ENCODE measurements around the gene RPL14.
"Not testable (repeated sequence)": the region's sequence is repeated elsewhere in the genome, so short reads cannot be mapped to it uniquely, and the experiment has no call there.

The RPL14 gene

GRCh38 chr3:40456940-40457823 is at the start of gene RPL14:
Gene RPL14 (plus strand): TSS chr3:40457339. CDS start chr3:40457472, 133 bp downstream.
- peak; percentile 94 for DNase-seq

- no peak for DNase-seq
These were observed 49.5 kb upstream of the RPL14 start for GRCh38 chr3:40407611-40408010.

DNA sequence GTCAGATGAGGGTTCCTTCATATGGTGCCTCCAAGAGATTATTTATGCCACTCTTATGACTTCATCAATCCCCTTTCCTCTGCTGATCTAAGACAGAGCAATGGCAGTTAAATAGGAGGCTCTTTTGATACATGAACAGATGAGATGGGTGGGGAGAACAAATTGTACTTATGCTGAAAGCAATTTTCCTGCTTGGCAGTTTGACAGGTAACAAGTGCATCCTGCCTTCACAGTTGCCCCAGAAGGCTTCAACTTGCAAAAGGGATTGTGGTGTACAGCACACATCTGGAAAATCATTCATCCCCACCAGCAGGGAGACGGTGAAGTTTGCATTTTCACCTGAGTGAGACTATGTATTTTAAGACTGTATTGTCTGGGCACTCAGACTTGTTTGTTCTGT is 42.9 kb upstream of the RPL14 start:
- DNase-seq, result no peak

DNA sequence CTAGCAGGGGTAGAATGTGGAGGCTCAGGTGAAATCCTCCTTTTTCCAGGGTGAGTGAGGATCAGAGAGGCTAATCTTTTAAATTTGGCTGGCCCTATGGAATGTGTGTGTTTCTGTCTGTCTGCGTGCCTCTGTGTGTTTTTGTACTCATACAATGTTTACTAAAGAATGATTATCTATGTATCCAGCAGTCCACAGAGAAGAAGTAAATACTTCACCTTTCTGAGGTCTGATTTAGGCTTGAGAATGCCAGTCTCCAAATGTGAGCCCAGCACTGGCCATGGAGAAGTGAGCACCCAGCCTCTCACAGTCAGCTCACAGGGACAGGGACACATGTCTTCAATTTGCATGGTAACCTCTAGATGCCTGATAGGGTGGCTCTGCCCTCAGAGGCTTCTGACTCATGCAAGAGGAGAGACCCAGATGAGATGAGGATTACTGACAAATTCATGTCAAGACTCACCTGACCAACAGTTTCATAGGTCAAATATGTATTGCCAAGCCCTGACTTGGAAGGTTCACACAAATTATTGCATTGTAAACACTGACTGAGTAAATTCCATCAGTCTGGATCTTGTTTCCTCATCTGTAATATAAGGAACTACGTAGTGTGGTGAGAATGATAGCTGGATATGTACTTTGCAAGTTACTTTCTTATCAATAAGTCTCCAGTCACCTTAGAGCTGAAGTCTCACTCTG is 39.1 kb upstream of the RPL14 start:
- no peak for DNase-seq

- DNase-seq, result no peak
These were observed 34.3 kb upstream of the RPL14 start for GRCh38 chr3:40422861-40423260.

GRCh38 chr3:40427045-40427669 is 30.0 kb upstream of the RPL14 start:
- DNase-seq, result no peak

- no peak for DNase-seq
These were observed 24.3 kb upstream of the RPL14 start for GRCh38 chr3:40432793-40433192.

DNA sequence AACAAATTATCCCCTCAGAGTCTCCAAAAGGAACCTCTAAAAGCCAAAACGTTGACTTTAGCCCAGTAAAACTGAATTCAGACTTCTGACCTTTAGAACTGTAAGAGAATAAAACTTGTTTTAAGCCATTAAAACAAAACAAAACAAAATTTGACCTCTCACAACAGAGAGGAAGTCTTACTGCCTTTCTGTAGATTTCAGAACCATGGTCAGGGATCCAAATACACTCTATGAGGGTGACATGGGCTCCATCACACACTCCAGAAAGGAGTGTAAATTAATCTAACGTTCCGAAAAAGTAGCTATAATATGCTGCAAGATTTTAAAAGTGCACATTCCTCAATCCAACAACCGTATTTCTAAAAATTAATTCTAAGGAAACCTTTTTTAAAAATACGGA is 19.2 kb upstream of the RPL14 start:
- DNase-seq, result no peak

- no peak for DNase-seq
These were observed 12.1 kb upstream of the RPL14 start for GRCh38 chr3:40445062-40445461.

DNA sequence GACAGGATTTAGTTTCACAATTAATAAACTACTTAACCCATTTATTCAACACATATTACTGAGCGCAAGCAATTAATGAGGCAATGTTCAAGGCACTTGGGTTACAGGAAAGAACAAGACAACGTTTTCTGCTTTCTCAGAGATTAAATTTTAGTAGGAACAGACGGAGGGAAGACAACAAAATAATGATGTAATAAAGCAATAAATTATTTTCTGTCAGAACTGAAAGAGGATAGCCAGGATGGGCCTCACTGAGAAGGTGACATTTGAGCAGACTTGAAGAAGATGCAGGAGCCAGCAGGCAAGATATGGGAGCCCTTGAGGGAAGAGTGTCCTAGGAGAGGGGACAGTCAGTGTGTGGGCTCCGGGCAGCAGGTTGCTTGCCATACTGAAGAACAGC is 11.3 kb upstream of the RPL14 start:
- no peak for DNase-seq

DNA sequence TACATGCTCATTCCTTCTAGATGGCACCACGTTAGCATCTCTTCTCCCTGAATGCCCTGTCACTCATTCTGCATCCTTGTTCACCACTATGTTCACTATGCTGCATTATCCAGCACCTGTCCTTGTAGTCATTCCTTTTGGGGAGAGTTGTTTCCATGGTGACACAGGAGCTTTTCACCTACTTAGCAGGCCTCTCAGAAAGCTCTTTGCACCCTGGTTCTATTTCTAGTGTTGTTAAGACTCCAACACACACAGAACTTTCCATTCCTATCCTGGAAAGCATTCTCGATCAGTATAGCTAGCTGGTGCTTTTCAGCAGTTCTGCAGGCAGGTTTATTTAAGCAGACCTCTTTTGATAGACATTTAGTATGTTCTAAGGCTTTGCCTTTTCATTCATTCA is 6.7 kb upstream of the RPL14 start:
- DNase-seq, result no peak

DNA sequence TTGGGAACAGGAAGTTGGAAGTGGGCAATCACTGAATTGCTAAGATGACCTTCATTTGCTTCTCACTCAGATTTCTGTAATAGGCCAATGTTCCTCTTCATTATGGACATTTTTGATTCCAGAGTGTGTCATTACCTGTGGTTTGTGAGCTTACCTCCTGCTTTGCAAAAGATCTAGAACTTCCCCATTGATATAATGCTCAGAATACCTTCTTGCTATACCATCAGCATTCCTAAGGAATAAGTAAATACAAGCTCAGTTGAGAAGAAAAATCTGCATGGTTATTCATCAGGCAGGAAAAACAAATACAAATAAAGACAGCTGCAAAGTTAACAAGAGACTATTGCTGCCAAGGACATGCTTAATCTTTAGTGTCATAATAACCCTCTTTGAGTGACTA is 5.6 kb upstream of the RPL14 start:
- DNase-seq, result no peak

DNA sequence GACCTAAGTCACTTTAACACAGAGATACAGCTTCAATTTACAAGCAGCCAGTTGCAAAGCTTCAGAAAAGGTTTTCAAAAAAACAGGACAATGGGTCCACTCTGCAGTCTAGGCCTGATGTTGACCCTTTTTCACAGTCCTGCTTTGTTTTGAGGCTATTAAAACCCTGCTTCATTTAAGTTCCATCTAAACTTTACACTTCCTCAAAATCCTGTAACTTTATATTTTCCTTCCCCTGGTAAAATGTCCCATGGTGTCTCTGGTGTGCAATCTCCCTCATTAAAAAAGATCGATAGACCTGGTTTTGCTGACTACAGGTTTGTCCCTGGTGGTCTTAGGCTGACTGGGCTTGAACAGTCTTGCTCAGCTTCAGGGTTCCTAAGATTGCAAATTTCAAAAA is 5.1 kb upstream of the RPL14 start:
- no peak for DNase-seq

- DNase-seq, result no peak
These were observed 4.6 kb upstream of the RPL14 start for GRCh38 chr3:40452562-40452875.

- peak; percentile 93 for DNase-seq
These were observed 4.0 kb upstream of the RPL14 start for GRCh38 chr3:40452876-40453730.

DNA sequence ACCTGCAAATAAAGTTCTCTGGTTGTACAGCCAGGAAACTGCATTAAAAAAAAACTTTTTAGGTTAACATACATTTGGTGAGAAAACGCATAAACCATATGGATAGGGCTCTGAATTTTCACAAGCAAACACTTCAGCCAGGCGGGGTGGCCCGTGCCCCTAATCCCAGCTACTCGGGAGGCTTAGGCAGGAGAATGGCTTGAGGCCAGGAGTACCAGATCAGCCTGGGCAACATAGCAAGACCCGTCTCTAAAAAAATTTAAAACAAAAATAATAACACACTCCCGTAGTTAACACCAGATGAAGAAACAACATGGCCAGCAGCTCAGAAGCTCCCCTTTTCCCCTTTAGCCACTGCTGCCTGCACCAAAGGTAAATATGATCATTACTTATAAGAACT is 3.2 kb upstream of the RPL14 start:
- no peak for DNase-seq

GRCh38 chr3:40455328-40455727 is 1.8 kb upstream of the RPL14 start:
- no peak for DNase-seq

DNA sequence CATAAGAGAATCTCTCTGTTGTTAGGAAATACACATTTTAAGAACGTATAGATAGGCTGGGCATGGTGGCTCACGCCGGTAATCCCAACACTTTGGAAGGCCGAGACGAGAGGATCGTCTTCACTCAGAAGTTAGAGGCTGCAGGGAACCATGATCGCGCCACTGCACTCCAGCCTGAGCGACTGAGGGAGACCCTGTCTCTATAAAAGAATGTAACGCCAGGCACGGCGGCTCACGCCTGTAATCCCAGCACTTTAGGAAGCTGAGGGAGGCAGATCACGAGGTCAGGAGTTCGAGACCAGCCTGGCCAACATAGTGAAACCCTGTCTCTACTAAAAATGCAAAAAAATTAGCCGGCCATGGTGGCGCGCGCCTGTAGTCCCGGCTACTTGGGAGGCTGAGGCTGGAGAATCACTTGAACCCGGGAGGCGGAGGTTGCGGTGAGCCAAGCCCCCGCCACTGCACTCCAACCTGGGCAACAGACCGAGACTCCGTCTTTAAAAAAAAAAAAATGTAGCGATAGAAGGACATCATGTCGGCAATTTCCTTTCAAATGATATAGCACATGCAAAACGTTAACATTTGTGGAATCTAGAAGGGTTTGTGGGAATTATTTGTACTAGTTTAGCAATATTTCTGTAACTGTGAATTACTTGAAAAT is 730 bp upstream of the RPL14 start:
- DNase-seq, result no peak

DNA sequence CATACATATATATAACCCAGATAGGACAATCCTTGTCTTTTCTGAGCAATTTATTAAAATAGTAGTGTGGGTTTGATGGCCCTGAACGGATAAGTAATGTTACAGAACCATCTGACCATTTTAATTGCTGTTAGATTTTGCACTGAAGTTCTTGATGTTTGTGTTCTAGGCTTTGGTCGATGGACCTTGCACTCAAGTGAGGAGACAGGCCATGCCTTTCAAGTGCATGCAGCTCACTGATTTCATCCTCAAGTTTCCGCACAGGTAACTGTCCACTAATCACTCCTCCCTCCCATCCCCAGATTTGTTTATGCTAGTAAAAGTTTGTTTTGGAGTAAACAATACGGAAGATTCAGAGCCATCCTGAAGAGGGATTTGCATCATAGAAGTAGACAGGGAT is 1.3 kb downstream of the RPL14 start:
- no peak for DNase-seq

GRCh38 chr3:40460481-40460880 is 3.3 kb downstream of the RPL14 start:
- not testable (repeated sequence) for DNase-seq

DNA sequence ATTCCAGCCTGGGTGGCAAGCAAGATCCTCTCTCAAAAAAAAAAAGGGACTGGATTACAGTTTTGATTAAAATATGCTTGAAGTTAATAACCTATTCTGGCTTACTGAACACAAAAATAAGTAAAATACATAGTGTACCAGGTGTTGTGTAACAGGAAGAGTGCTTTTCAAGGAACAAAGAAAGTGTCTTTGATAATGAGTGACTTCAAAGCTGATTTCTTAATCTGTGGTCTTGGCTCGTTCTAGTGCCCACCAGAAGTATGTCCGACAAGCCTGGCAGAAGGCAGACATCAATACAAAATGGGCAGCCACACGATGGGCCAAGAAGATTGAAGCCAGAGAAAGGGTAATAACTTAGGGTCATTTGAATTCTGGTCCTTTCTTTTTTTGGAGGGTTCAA is 4.0 kb downstream of the RPL14 start:
- DNase-seq, result no peak

DNA sequence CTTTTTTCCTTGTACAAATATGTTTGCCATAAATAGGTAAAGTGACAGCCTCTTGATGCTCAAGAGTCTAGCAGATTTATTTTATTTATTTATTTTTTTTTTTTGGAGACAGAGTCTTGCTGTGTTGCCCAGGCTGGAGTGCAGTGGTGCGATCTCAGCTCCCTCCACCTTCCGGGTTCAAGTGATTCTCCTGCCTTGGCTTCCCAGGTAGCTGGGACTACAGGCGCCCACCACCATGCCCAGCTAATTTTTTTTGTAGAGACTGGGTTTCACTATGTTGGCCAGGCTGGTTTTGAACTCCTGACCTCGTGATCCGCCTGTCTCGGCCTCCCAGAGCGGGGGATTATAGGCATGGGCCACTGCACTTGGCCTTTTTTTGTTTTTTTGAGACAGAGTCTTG is 5.7 kb downstream of the RPL14 start:
- not testable (repeated sequence) for DNase-seq

GRCh38 chr3:40463579-40463978 is 6.4 kb downstream of the RPL14 start:
- no peak for DNase-seq
